ENCODE data around the gene PLA2G15. TPM values are rescaled to one million over a fixed set of nuclear protein-coding genes. Genes with fewer than 3 reads are reported as not detected.
A peak's percentile ranks its signal among the peaks of the same experiment; 100 is the strongest.

Gene PLA2G15
- total and polyA plus RNA-seq, 11 donors: 25.8 to 68.0 (median 45.4) TPM

- DNase-seq (peak; percentile 98 to 99 (median 98)), ATAC-seq (peak; percentile 90 to 96 (median 93))
- no peaks in the 10 kb centered on the region for H3K36me3 ChIP-seq
- H3K4me1 ChIP-seq: peaks cover 0 to 41% (median 19%) of the 10 kb centered on the region in 12 donors
- intact Hi-C loops (cut with DNase I): loop anchor here in 4 of 10 donors (1.0 to 10.0 kb wide), 5 partner anchors 91 to 1493 kb away; partner anchors contain the start of genes RANBP10 (in 1 of the 4), SLC12A4 (in 1 of the 4) and TSNAXIP1 (in 1 of the 4)
- peaks cover 0 to 7% (median 0%) of the 10 kb centered on the region in 9 donors for H3K27me3 ChIP-seq
- peak overlapping the region; percentile 33 to 74 (median 62) for H3K4me3 ChIP-seq
- H3K27ac ChIP-seq: peak overlapping the region; percentile 45 to 94 (median 86)
- no peaks in the 10 kb centered on the region for H3K9me3 ChIP-seq
- WGBS, 4 donors: 0 to 1% (median 0%) methylated on average over 23 to 72 of the region's 72 CpGs
- TF ChIP-seq CTCF (IDR thresholded peaks at IDR 0.05) (peak in 1 of 12 donors; percentile 6), POLR2A (IDR thresholded peaks at IDR 0.05) (peak in 1 of 2 donors; percentile 95)
These were observed 7.7 kb upstream of the PLA2G15 start for GRCh38 chr16:68237243-68238028.

- Histone ChIP-seq H3K9me3 (no peaks in the 10 kb centered on the region), H3K4me1 (peaks cover 0 to 41% (median 19%) of the 10 kb centered on the region in 12 donors), H3K27me3 (peaks cover 0 to 7% (median 0%) of the 10 kb centered on the region in 9 donors), H3K27ac (peak overlapping the region; percentile 45 to 94 (median 86)), H3K4me3 (peak overlapping the region; percentile 33 to 74 (median 62)), H3K36me3 (no peaks in the 10 kb centered on the region)
- intact Hi-C loops (cut with DNase I): loop anchor here in 4 of 10 donors (1.0 to 10.0 kb wide), 5 partner anchors 90 to 1493 kb away; partner anchors contain the start of genes RANBP10 (in 1 of the 4), SLC12A4 (in 1 of the 4) and TSNAXIP1 (in 1 of the 4)
- TF ChIP-seq POLR2A (IDR thresholded peaks at IDR 0.05) (no peak), CTCF (IDR thresholded peaks at IDR 0.05) (no peak)
- no peak for DNase-seq
- 16 to 20% (median 19%) methylated on average over 18 to 20 of the region's 20 CpGs for WGBS, 4 donors
- no peak for ATAC-seq
These were observed 7.2 kb upstream of the PLA2G15 start for GRCh38 chr16:68238029-68238345.

GRCh38 chr16:68242085-68242484 lies 3.1 kb upstream of the PLA2G15 start:
- intact Hi-C loops (cut with DNase I): loop anchor here in 2 of 10 donors (5.0 to 10.0 kb wide), 2 partner anchors 85 to 1283 kb away; no protein-coding TSS in a partner anchor
- H3K4me3 ChIP-seq: no peak overlapping the region
- no peak for TF ChIP-seq CTCF (IDR thresholded peaks at IDR 0.05)
- WGBS, 4 donors: 83 to 91% (median 85%) methylated on average over 7 of the region's 7 CpGs
- H3K27me3 ChIP-seq: no peaks in the 10 kb centered on the region
- H3K36me3 ChIP-seq: no peaks in the 10 kb centered on the region
- peaks cover 0 to 44% (median 29%) of the 10 kb centered on the region in 12 donors for H3K4me1 ChIP-seq
- ATAC-seq (no peak), DNase-seq (no peak)
- H3K9me3 ChIP-seq: no peaks in the 10 kb centered on the region
- no peak overlapping the region for H3K27ac ChIP-seq
